ENCODE measurements around the gene FAM89B.
"Not testable (repeated sequence)": the region's sequence is repeated elsewhere in the genome, so short reads cannot be mapped to it uniquely, and the experiment has no call there.

The FAM89B gene

GRCh38 chr11:65572356-65573051 lies at the start of gene FAM89B:
Gene FAM89B (plus strand): TSS chr11:65572538. CDS start chr11:65572670, 132 bp downstream.
- no peak for FAIRE-seq

DNA sequence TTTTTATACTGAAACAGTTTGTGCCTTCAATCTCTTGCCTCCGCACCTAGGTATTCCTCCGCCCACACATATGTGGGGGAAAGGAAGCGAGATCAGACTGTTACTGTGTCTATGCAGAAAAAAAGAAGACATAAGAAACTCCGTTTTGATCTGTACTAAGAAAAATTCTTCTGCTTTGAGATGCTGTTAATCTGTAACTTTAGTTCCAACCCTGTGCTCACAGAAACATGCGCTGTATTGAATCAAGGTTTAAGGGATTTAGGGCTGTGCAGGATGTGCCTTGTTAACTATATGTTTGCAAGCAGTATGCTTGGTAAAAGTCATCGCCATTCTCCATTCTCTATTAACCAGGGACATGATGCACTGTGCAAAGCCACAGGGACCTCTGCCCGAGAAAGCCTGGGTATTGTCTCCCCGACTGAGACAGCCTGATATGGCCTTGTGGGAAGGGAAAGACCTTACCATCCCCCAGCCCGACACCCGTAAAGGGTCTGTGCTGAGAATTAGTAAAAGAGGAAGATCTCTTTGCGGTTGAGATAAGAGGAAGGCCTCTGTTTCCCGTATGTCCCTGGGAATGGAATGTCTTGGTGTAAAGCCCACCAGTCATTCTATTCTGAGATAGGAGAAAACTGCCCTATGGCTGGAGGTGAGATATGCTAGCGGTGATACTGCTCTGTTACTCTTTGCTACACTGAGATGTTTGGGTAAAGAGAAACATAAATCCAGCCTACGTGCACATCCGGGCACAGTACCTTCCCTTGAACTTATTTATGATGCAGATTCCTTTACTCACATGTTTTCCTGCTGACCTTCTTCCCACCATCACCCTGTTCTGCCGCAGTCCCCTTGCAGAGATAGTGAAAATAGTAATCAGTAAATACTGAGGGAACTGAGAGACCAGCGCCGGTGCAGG lies 49.4 kb upstream of the FAM89B start:
- FAIRE-seq, result not testable (repeated sequence)

- not testable (repeated sequence) for FAIRE-seq
Observed at GRCh38 chr11:65523631-65523968, 48.7 kb upstream of the FAM89B start.

DNA sequence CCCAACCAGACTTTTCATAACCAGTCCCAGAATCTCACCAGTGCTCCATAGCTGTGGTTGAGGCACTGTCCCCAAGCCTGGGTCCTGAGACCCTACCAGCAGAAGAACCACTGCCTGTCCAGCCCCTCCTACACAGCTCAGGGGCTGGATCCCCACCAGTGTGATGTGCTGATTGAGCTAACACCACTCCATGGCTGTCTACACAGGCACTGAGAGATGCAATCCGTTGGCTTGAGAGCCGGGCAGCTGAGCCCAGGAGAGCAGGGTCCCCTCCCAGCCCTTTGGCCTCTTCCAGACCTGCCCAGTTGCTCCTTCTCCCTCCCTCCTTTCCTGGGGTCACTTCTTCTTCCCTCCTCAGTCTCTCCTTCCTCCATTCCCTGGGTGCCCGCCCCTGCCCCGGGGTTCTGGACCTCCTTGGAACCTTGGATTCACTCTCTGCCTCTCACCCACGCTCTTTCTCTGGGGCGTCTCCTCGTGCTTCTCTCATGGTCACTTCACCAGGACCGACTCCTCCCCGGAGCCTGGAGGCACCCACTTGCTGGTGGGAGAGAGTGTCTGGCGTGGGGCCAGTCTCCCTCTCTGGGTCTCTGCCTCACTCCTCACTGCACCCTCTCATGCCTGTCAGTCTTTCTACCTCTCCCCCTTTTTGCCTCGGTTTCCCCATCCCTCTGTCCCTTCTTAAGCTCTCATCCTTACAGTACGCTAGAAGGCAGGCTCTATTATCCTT lies 48.2 kb upstream of the FAM89B start:
- FAIRE-seq, result no peak

GRCh38 chr11:65524741-65525545 lies 47.4 kb upstream of the FAM89B start, which contains the start of gene SCYL1:
Gene SCYL1 (plus strand): TSS chr11:65525083. CDS start chr11:65525154, 71 bp downstream.
- FAIRE-seq, result no peak

DNA sequence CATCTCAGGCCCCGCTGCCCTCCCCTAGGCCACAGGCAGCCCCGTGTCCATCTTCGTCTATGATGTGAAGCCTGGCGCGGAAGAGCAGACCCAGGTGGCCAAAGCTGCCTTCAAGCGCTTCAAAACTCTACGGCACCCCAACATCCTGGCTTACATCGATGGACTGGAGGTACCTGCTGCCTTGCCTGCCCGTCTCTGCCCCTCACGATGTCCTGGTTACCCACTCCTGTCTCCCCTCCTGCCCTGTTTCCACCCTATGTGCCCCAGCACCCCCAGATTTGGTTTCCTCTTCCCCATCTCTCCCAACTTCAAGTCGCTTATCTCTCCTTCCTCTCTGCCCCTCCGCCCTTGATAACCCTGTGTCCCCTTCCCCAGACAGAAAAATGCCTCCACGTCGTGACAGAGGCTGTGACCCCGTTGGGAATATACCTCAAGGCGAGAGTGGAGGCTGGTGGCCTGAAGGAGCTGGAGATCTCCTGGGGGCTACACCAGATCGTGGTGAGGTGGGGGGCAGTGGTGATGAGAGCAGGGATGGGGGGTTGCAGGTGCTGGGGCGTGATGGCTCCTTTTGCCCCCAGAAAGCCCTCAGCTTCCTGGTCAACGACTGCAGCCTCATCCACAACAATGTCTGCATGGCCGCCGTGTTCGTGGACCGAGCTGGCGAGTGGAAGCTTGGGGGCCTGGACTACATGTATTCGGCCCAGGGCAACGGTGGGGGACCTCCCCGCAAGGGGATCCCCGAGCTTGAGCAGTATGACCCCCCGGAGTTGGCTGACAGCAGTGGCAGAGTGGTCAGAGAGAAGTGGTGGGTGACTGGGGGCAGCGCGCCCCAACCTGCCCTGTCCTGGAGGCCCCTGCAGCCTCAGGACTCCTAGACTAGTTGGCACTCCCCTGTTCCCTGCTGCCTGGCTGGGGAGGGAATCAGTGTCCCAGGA lies 46.5 kb upstream of the FAM89B start:
- FAIRE-seq, result no peak

- FAIRE-seq, result no peak
Observed at GRCh38 chr11:65526744-65527143, 45.6 kb upstream of the FAM89B start.

DNA sequence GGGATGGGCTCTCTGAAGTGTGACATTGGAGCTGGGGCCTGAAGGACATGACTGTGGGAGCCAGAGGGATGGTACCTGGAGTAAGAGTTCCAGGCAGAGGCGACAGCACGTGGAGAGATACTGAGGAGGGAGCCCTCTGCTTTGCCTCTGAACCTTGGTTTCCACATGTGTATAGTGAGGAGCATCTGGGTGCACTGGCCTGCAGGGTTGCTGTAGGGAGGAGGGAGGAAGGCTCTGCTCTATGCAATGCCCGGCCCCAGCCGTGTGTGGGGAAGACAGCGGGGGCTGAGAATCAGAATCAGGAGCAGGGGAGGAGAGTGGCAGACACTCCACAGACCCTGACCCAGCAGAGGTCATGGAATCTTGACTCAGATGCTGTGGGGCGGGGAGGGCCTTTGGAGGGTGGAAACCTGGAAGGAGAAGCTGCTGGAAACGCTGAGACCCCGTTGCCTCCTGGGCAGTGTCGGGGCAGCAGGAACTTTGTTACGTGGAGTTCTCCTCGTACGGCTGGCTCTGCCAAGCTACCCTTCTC lies 43.5 kb upstream of the FAM89B start:
- no peak for FAIRE-seq

DNA sequence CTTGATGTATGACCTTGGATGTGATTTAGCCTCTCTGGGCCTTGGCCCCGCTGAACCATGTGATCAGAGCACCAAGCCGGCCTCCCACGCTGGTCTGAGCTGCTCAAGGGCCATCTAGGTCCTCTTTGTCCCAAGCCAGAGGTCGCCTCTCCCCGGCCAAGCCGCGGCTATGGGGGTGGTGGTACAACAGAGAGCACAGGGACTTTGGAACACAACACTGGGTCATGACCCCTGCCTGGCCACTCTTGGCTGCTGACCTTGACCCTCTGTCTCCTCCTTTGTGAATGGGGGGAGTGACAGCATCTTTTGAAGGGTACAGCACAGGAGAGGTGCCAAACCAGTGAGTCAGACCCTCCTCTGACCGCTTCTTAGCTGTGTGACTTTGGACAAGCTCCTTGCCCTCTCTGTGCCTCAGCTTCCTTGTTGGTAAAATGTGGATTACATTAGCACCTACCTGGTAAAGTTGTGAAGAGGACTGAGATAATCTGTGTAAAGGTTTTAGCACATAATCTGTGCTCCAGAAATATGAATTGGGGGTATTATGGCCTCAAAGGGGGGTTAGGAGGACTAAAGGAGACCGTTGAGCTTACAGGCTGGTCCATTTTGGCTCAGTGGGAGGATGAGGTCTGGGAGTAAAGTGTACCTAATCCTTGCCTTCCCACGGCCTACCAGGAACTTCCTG lies 42.7 kb upstream of the FAM89B start:
- no peak for FAIRE-seq

DNA sequence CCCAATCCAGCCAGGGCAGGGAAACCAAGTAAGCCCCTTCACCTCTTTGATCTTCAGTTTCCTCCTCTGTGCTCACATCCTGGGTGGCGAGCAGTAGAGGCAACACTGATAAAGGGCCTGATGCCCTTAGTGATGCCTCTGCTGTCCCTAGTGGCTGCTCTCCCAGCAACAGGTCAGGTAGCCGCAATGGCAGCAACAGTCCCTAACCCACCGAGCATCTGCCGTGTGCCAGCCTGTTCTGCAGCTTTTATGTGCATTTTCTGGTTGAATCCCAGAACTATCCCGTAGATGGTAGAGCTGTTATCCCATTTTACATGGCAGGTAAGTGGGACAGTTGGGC lies 42.2 kb upstream of the FAM89B start:
- no peak for FAIRE-seq

DNA sequence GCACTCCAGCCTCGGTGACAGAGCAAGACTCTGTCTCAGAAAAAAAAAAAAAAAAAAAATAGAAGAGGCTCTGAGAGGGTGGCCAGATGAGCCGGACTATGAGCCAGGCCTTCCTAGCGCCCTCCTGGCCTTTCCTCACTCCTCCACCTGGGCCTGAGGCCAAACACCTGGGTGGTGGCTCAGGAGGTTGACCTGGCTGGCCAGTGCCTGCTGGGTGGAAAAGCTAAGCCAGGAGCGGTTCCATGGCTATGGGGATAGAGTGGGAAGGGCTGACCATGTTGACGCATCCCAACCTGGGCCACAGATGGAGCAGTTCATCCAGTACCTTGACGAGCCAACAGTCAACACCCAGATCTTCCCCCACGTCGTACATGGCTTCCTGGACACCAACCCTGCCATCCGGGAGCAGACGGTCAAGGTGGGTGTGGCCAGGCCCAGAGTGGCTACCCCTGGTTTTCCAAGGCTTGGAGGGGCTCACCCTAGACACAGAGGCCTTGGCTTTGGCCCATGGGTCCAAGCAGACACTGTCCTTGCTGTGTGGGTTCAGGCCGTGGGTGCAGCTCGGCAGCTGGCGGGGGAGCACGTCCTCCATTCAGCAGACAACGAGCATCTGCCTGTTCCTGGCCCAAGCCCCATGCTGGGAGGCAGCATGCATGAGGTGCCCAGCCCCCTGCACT lies 39.8 kb upstream of the FAM89B start:
- no peak for FAIRE-seq

DNA sequence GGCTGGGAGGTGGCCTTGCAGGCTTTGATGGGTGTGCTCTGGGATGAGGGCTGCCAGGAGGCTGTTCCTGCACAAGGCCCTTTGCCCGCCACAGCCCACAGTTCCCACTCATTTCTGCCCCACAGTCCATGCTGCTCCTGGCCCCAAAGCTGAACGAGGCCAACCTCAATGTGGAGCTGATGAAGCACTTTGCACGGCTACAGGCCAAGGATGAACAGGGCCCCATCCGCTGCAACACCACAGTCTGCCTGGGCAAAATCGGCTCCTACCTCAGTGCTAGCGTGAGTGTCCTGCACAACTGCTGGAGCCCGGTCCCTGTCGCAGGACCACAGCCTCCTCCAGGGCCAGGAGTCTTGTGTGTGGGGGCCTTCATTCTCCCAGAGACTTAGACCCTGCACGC lies 37.2 kb upstream of the FAM89B start:
- no peak for FAIRE-seq

DNA sequence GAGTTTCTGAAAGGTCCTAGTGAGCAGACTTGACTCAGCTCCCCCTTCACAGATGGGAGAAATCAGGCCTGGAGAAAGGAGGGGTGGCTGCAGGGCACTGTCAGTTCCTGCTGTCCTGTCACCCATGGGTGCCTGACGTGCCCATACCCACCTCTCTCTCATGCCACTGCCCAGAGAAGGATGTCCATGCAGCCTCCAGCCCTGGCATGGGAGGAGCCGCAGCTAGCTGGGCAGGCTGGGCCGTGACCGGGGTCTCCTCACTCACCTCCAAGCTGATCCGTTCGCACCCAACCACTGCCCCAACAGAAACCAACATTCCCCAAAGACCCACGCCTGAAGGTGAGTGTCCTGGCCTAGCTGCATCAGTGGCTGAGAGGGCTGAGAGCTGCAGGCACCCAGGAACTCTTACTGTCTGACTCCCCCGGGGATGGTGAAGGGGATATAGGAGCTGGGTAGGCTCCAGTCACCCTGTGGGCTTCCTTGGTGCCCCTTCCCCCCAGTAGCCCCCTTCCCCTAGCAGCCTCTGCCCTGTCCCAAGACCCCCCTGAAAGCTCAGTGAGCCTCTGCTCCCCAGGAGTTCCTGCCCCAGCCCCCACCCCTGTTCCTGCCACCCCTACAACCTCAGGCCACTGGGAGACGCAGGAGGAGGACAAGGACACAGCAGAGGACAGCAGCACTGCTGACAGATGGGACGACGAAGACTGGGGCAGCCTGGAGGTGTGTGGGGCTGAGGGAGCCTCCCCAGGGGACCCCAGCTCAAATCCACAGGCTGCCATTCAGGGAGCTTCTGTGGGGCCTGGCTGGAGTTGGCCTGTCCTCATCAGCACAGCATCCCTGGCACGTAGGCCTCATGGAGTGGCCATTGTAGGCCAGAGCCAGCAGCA lies 35.7 kb upstream of the FAM89B start:
- no peak for FAIRE-seq

- no peak for FAIRE-seq
Observed at GRCh38 chr11:65537296-65537597, 35.1 kb upstream of the FAM89B start.

DNA sequence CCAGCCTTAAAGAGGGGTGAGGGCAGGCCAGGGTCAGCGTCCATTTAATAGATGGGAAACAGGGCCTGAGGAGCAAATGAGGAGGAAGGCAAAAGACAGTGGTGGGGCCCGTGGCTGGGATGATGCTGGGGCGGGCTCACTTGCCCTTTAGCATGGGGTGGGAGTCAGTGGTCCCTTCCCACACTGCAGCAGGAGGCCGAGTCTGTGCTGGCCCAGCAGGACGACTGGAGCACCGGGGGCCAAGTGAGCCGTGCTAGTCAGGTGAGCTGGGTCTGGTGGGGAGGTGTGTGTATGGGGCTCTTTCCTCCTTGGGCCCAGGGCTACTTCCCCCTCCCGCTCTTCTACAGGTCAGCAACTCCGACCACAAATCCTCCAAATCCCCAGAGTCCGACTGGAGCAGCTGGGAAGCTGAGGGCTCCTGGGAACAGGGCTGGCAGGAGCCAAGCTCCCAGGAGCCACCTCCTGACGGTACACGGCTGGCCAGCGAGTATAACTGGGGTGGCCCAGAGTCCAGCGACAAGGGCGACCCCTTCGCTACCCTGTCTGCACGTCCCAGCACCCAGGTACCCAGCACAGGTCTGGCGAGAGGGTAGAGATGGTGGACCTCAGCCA lies 34.6 kb upstream of the FAM89B start:
- no peak for FAIRE-seq

DNA sequence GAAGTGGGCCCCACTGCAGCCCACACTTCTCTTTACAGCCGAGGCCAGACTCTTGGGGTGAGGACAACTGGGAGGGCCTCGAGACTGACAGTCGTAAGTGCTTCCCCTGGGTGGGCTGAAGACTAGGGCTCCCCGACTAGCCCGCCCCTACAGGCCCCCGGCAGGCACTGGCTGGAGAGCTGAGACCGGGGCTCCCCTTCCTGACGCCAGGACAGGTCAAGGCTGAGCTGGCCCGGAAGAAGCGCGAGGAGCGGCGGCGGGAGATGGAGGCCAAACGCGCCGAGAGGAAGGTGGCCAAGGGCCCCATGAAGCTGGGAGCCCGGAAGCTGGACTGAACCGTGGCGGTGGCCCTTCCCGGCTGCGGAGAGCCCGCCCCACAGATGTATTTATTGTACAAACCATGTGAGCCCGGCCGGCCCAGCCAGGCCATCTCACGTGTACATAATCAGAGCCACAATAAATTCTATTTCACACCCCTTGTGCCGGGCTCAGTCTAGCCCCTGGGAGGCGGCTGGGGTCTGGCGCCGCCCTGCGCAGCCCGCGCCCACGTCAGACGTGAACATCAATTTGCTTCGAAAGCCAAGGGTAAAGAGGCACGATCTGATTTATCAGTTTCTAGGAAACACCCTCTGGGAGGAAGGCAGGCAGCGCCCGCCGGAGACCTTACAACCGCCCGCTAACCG lies 34.0 kb upstream of the FAM89B start:
- no peak for FAIRE-seq

DNA sequence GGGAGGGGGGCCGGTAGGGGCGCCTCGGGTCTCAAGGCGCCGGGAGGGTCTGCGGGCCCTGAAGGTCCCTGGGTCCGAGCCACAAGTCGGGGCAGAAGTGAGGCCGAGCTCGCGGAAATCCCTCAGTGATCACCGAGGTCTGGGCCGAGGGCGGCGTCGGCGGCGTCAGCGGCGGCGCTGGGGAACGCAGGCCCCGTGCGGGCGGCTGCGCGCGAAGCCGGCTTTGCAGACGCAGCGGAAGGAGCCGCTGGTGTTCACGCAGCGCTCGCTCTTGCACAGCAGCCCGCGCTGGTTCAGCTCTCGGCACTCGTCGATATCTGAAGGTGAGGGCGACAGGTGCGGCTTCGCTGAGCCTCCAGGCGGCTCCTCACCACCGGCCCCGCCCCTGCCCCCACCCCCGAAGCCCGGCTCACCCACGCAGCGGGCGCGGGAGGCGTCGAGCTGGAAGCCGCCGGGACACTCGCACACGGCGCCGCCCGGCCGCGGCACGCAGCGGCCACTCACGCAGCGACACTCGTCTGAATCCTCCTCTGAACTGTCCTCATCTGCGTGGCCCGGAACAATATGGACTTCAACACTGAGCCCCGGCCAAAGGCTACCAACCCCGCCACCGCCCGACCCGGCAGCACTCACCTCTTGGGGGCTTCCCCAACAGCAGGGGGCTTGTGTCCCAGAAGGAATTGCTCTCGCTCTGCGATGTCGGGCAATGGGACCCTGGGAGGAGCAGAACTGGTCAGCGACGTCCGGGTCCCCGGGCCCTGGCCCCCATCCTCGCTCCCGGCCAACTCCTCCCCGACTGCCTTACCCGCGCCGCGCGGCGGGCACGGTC lies 33.2 kb upstream of the FAM89B start:
- no peak for FAIRE-seq

All from colon (tissue), 2 donors.